ENCODE data around the gene TAS1R2. TPM values are rescaled to one million over a fixed set of nuclear protein-coding genes. Genes with fewer than 3 reads are reported as not detected.

TAS1R2 gene
- total and polyA plus RNA-seq, 2 of the 13 experiments (the other 11 are each of a cell fraction or from before 2014, with no cell fraction given), result not detected

DNA sequence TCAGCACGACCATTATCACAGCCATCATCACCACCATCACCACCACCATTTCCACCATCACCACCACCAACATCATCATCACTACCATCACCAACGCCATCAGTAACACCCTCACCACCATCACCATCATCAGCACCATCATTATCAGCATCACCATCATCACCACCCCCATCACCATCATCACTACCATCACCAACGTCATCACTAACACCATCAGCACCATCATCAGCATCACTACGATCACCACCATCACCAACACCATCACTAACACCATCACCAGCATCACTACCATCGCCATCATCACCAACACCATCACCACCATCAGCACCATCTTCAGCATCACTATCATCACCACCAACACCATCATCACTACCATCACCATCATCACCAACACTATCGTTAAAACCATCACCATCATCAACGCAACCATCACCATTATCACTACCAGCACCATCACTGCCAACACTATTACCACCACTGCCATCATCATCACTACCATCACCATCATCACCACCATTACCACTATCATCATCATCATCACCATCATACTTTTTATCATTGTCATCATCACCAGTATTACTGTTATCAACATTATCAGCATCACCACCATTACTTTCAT, 1.3 kb downstream of the TAS1R2 start (continued):
- TF ChIP-seq, protein P1, sequence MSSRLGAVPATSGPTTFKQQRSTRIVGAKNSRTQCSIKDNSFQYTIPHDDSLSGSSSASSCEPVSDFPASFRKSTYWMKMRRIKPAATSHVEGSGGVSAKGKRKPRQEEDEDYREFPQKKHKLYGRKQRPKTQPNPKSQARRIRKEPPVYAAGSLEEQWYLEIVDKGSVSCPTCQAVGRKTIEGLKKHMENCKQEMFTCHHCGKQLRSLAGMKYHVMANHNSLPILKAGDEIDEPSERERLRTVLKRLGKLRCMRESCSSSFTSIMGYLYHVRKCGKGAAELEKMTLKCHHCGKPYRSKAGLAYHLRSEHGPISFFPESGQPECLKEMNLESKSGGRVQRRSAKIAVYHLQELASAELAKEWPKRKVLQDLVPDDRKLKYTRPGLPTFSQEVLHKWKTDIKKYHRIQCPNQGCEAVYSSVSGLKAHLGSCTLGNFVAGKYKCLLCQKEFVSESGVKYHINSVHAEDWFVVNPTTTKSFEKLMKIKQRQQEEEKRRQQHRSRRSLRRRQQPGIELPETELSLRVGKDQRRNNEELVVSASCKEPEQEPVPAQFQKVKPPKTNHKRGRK (CRISPR knock-in tag; IDR thresholded peaks at IDR 0.05), result no peak
- TF ChIP-seq ZNF343 (CRISPR knock-in tag; IDR thresholded peaks at IDR 0.05), result no peak
- TF ChIP-seq, protein P2, sequence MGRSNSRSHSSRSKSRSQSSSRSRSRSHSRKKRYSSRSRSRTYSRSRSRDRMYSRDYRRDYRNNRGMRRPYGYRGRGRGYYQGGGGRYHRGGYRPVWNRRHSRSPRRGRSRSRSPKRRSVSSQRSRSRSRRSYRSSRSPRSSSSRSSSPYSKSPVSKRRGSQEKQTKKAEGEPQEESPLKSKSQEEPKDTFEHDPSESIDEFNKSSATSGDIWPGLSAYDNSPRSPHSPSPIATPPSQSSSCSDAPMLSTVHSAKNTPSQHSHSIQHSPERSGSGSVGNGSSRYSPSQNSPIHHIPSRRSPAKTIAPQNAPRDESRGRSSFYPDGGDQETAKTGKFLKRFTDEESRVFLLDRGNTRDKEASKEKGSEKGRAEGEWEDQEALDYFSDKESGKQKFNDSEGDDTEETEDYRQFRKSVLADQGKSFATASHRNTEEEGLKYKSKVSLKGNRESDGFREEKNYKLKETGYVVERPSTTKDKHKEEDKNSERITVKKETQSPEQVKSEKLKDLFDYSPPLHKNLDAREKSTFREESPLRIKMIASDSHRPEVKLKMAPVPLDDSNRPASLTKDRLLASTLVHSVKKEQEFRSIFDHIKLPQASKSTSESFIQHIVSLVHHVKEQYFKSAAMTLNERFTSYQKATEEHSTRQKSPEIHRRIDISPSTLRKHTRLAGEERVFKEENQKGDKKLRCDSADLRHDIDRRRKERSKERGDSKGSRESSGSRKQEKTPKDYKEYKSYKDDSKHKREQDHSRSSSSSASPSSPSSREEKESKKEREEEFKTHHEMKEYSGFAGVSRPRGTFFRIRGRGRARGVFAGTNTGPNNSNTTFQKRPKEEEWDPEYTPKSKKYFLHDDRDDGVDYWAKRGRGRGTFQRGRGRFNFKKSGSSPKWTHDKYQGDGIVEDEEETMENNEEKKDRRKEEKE (IDR thresholded peaks at IDR 0.05), result no peak
- TF ChIP-seq ZFYVE20 (CRISPR knock-in tag; IDR thresholded peaks at IDR 0.05; ENCODE audit: borderline replicate concordance, low read depth), result 0 out of 2 replicates have a peak, but pooled peaks have one; percentile 42
- TF ChIP-seq ZNF782 (CRISPR knock-in tag; IDR thresholded peaks at IDR 0.05; ENCODE audit: borderline replicate concordance), result no peak
- peak; percentile 94 for TF ChIP-seq CREB1 (IDR thresholded peaks at IDR 0.05)
- no peak for TF ChIP-seq CREB1 (CRISPR knock-in tag; IDR thresholded peaks at IDR 0.05)
- TF ChIP-seq ELF3 (CRISPR knock-in tag; IDR thresholded peaks at IDR 0.05), result no peak
- TF ChIP-seq ZNF121 (CRISPR knock-in tag; IDR thresholded peaks at IDR 0.05), result no peak
- TF ChIP-seq, protein P3, sequence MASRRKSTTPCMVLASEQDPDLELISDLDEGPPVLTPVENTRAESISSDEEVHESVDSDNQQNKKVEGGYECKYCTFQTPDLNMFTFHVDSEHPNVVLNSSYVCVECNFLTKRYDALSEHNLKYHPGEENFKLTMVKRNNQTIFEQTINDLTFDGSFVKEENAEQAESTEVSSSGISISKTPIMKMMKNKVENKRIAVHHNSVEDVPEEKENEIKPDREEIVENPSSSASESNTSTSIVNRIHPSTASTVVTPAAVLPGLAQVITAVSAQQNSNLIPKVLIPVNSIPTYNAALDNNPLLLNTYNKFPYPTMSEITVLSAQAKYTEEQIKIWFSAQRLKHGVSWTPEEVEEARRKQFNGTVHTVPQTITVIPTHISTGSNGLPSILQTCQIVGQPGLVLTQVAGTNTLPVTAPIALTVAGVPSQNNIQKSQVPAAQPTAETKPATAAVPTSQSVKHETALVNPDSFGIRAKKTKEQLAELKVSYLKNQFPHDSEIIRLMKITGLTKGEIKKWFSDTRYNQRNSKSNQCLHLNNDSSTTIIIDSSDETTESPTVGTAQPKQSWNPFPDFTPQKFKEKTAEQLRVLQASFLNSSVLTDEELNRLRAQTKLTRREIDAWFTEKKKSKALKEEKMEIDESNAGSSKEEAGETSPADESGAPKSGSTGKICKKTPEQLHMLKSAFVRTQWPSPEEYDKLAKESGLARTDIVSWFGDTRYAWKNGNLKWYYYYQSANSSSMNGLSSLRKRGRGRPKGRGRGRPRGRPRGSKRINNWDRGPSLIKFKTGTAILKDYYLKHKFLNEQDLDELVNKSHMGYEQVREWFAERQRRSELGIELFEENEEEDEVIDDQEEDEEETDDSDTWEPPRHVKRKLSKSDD (CRISPR knock-in tag; IDR thresholded peaks at IDR 0.05; ENCODE audit: low read depth), result no peak
- TF ChIP-seq BRD4 (CRISPR knock-in tag; IDR thresholded peaks at IDR 0.05), result no peak
- no peak for TF ChIP-seq ZNF44 (CRISPR knock-in tag; IDR thresholded peaks at IDR 0.05)
- TF ChIP-seq, protein P4, sequence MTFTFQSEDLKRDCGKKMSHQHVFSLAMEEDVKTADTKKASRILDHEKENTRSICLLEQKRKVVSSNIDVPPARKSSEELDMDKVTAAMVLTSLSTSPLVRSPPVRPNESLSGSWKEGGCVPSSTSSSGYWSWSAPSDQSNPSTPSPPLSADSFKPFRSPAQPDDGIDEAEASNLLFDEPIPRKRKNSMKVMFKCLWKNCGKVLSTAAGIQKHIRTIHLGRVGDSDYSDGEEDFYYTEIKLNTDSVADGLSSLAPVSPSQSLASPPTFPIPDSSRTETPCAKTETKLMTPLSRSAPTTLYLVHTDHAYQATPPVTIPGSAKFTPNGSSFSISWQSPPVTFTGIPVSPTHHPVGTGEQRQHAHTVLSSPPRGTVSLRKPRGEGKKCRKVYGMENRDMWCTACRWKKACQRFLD (CRISPR knock-in tag; IDR thresholded peaks at IDR 0.05; ENCODE audit: borderline replicate concordance), result no peak
- no peak for TF ChIP-seq ETV6 (CRISPR knock-in tag; conservative IDR thresholded peaks at IDR 0.05)
- no peak for TF ChIP-seq ZBTB3 (CRISPR knock-in tag; IDR thresholded peaks at IDR 0.05; ENCODE audit: borderline replicate concordance, low read depth)

Data from HepG2 (cell line).